Activated CD4-positive, alpha-beta T cell treated with anti-CD3 and anti-CD28 coated beads, Interleukin-2, amount 10 ng/mL, durations not matched to agents 7 days and 5 days (primary cell): ENCODE results near the gene PEX7. TPM values are rescaled to one million over a fixed set of nuclear protein-coding genes. Genes with fewer than 3 reads are reported as not detected.
A peak's percentile ranks its signal among the peaks of the same experiment; 100 is the strongest.
"Not testable (repeated sequence)": the region's sequence is repeated elsewhere in the genome, so short reads cannot be mapped to it uniquely, and the experiment has no call there.

Experiments used
- CTCF ChIA-PET: fragments of 350-600 bp; sonication (Branson Sonifier 250); formaldehyde crosslinking; loops from one replicate; lab custom pipeline; 2021; ENCODE audit warnings: antibody characterized with exemption; lab: Charles Lee
- POLR2A ChIA-PET: fragments of 350-600 bp; sonication (Branson Sonifier 250); formaldehyde crosslinking; loops from one replicate; lab custom pipeline; 2021; ENCODE audit warnings: antibody characterized with exemption; lab: Charles Lee
- DNase-seq: peaks from one replicate; pipeline ENCODE4 v3.0.0-alpha.2; 2020
- H3K27ac Mint-ChIP-seq: one replicate; pipeline ENCODE4 v1.8.0; 2021; ENCODE audit warnings: mild to moderate bottlenecking, moderate library complexity, mixed read lengths
- H3K27me3 Mint-ChIP-seq: one replicate; pipeline ENCODE4 v1.8.0; 2021; ENCODE audit warnings: mixed read lengths
- H3K36me3 Mint-ChIP-seq: one replicate; pipeline ENCODE4 v1.8.0; 2021; ENCODE audit warnings: low read depth, mixed read lengths
- H3K4me1 Mint-ChIP-seq: one replicate; pipeline ENCODE4 v1.8.0; 2021; ENCODE audit warnings: mixed read lengths
- H3K4me3 Mint-ChIP-seq: one replicate; pipeline ENCODE4 v1.8.0; 2021; ENCODE audit warnings: mild to moderate bottlenecking, moderate library complexity, mixed read lengths
- H3K9me3 Mint-ChIP-seq: one replicate; pipeline ENCODE4 v1.8.0; 2021; ENCODE audit warnings: mixed read lengths
- total RNA-seq, 2 experiments: library from RNA; stranded (reverse); gene quantifications; one replicate each; pipeline ENCODE4 v1.2.3, GENCODE V29; 2021

Gene PEX7
- total RNA-seq, 2 experiments from 2014 or later: 3.4 to 4.1 TPM

- ChIA-PET CTCF (no interaction called here), POLR2A (no interaction called here)
- Mint-ChIP-seq H3K27me3 (peaks cover 13% of the 10 kb centered on the region), H3K36me3 (peaks cover 6% of the 10 kb centered on the region), H3K27ac (no peak overlapping the region), H3K4me3 (no peak overlapping the region), H3K4me1 (peaks cover 21% of the 10 kb centered on the region), H3K9me3 (peaks cover 3% of the 10 kb centered on the region)
- DNase-seq: no peak
These were observed 1.8 kb upstream of the PEX7 start for GRCh38 chr6:136820561-136820960.

GRCh38 chr6:136822046-136822375, 381 bp upstream of the PEX7 start:
- POLR2A ChIA-PET: interaction anchor here (0.5 to 0.6 kb wide), 2 partner anchors 23 to 755 kb away, joined by 3 read pairs; no protein-coding TSS in a partner anchor
- H3K4me1 Mint-ChIP-seq: peaks cover 22% of the 10 kb centered on the region
- no peak for DNase-seq
- H3K27ac Mint-ChIP-seq: peak overlapping the region; percentile 92
- peaks cover 16% of the 10 kb centered on the region for H3K36me3 Mint-ChIP-seq
- CTCF ChIA-PET: interaction anchor here (0.7 to 1.9 kb wide), 2 partner anchors 30 to 228 kb away, joined by 3 to 8 read pairs; partner anchors contain the start of gene MAP3K5
- peaks cover 3% of the 10 kb centered on the region for H3K9me3 Mint-ChIP-seq
- peak overlapping the region; percentile 86 for H3K4me3 Mint-ChIP-seq
- H3K27me3 Mint-ChIP-seq: peaks cover 9% of the 10 kb centered on the region

GRCh38 chr6:136823128-136823660, 802 bp downstream of the PEX7 start:
- H3K36me3 Mint-ChIP-seq: peaks cover 22% of the 10 kb centered on the region
- H3K27me3 Mint-ChIP-seq: peaks cover 2% of the 10 kb centered on the region
- DNase-seq: peak; percentile 7
- ChIA-PET CTCF (interaction anchor here (0.9 to 1.9 kb wide), 5 partner anchors 9 to 179 kb away, joined by 3 to 8 read pairs (median 4); partner anchors contain the start of gene MAP3K5), POLR2A (no interaction called here)
- H3K4me3 Mint-ChIP-seq: peak overlapping the region; percentile 86
- H3K27ac Mint-ChIP-seq: peak overlapping the region; percentile 86
- H3K4me1 Mint-ChIP-seq: peaks cover 24% of the 10 kb centered on the region
- H3K9me3 Mint-ChIP-seq: peaks cover 3% of the 10 kb centered on the region

GRCh38 chr6:136826216-136826615, 3.8 kb downstream of the PEX7 start:
- Mint-ChIP-seq H3K27me3 (no peaks in the 10 kb centered on the region), H3K27ac (no peak overlapping the region), H3K36me3 (peaks cover 41% of the 10 kb centered on the region), H3K9me3 (peaks cover 8% of the 10 kb centered on the region), H3K4me3 (no peak overlapping the region), H3K4me1 (peaks cover 27% of the 10 kb centered on the region)
- no peak for DNase-seq
- CTCF ChIA-PET: interaction anchor here (1.4 to 1.5 kb wide), 2 partner anchors 16 to 34 kb away, joined by 4 to 5 read pairs; partner anchors contain the start of gene MAP3K5
- POLR2A ChIA-PET: no interaction called here

- no peak for DNase-seq
- no peak overlapping the region for H3K4me3 Mint-ChIP-seq
- no peak overlapping the region for H3K27ac Mint-ChIP-seq
These were observed 9.6 kb downstream of the PEX7 start for GRCh38 chr6:136831873-136832562.

GRCh38 chr6:136840276-136841001, 18.0 kb downstream of the PEX7 start:
- H3K4me3 Mint-ChIP-seq: no peak overlapping the region
- peaks cover 3% of the 10 kb centered on the region for H3K36me3 Mint-ChIP-seq
- H3K4me1 Mint-ChIP-seq: no peaks in the 10 kb centered on the region
- no peak overlapping the region for H3K27ac Mint-ChIP-seq
- no peak for DNase-seq
- CTCF ChIA-PET: no interaction called here
- no peaks in the 10 kb centered on the region for H3K27me3 Mint-ChIP-seq
- POLR2A ChIA-PET: no interaction called here
- no peaks in the 10 kb centered on the region for H3K9me3 Mint-ChIP-seq

More at GRCh38 chr6:136831873-136832562, 9.6 kb downstream of the PEX7 start:
- Mint-ChIP-seq H3K4me1 (peaks cover 7% of the 10 kb centered on the region), H3K36me3 (peaks cover 51% of the 10 kb centered on the region), H3K9me3 (peaks cover 27% of the 10 kb centered on the region), H3K27me3 (no peaks in the 10 kb centered on the region)
- POLR2A ChIA-PET: no interaction called here
- CTCF ChIA-PET: interaction anchor here (1.5 kb wide), 1 partner anchor 9 kb away, joined by 4 read pairs; no protein-coding TSS in a partner anchor

- Mint-ChIP-seq H3K4me3 (no peak overlapping the region), H3K27me3 (no peaks in the 10 kb centered on the region), H3K9me3 (no peaks in the 10 kb centered on the region), H3K36me3 (peaks cover 17% of the 10 kb centered on the region), H3K27ac (no peak overlapping the region), H3K4me1 (peaks cover 4% of the 10 kb centered on the region)
- CTCF ChIA-PET: interaction anchor here (1.1 to 2.3 kb wide), 3 partner anchors 13 to 18 kb away, joined by 3 to 5 read pairs (median 3); no protein-coding TSS in a partner anchor
- POLR2A ChIA-PET: no interaction called here
- DNase-seq: no peak
These were observed 20.8 kb downstream of the PEX7 start for GRCh38 chr6:136843210-136843609.

- Mint-ChIP-seq H3K27me3 (no peaks in the 10 kb centered on the region), H3K4me3 (no peak overlapping the region), H3K4me1 (peaks cover 4% of the 10 kb centered on the region), H3K36me3 (peaks cover 37% of the 10 kb centered on the region), H3K27ac (no peak overlapping the region), H3K9me3 (peaks cover 4% of the 10 kb centered on the region)
- CTCF ChIA-PET: interaction anchor here (0.6 to 1.1 kb wide), 3 partner anchors 11 to 201 kb away, joined by 3 to 4 read pairs (median 3); no protein-coding TSS in a partner anchor
- peak; percentile 57 for DNase-seq
- POLR2A ChIA-PET: no interaction called here
These were observed 23.7 kb downstream of the PEX7 start for GRCh38 chr6:136846046-136846445.

GRCh38 chr6:136846477-136846876, 24.1 kb downstream of the PEX7 start:
- H3K4me3 Mint-ChIP-seq, H3K4me1 Mint-ChIP-seq, H3K9me3 Mint-ChIP-seq, DNase-seq, H3K27ac Mint-ChIP-seq, H3K27me3 Mint-ChIP-seq, POLR2A ChIA-PET: not testable (repeated sequence)
- H3K36me3 Mint-ChIP-seq: peaks cover 34% of the 10 kb centered on the region
- CTCF ChIA-PET: interaction anchor here (1.1 kb wide), 1 partner anchor 11 kb away, joined by 4 read pairs; no protein-coding TSS in a partner anchor

- H3K4me1 Mint-ChIP-seq, H3K27ac Mint-ChIP-seq, H3K9me3 Mint-ChIP-seq, DNase-seq, POLR2A ChIA-PET, CTCF ChIA-PET, H3K27me3 Mint-ChIP-seq, H3K4me3 Mint-ChIP-seq: not testable (repeated sequence)
- peaks cover 42% of the 10 kb centered on the region for H3K36me3 Mint-ChIP-seq
These were observed 27.7 kb downstream of the PEX7 start for GRCh38 chr6:136849979-136850563.

GRCh38 chr6:136859430-136859829, 37.0 kb downstream of the PEX7 start:
- POLR2A ChIA-PET: no interaction called here
- H3K27ac Mint-ChIP-seq: no peak overlapping the region

GRCh38 chr6:136860043-136860442, 37.7 kb downstream of the PEX7 start:
- no peaks in the 10 kb centered on the region for H3K27me3 Mint-ChIP-seq
- DNase-seq: no peak
- no peaks in the 10 kb centered on the region for H3K4me1 Mint-ChIP-seq
- no peaks in the 10 kb centered on the region for H3K36me3 Mint-ChIP-seq
- H3K4me3 Mint-ChIP-seq: no peak overlapping the region
- ChIA-PET CTCF (no interaction called here), POLR2A (no interaction called here)
- no peaks in the 10 kb centered on the region for H3K9me3 Mint-ChIP-seq
- H3K27ac Mint-ChIP-seq: no peak overlapping the region

More at GRCh38 chr6:136859430-136859829, 37.0 kb downstream of the PEX7 start:
- CTCF ChIA-PET: interaction anchor here (0.7 kb wide), 1 partner anchor 1867 kb away, joined by 3 read pairs; no protein-coding TSS in a partner anchor
- Mint-ChIP-seq H3K36me3 (peaks cover under 1% of the 10 kb centered on the region), H3K4me3 (no peak overlapping the region), H3K27me3 (no peaks in the 10 kb centered on the region), H3K4me1 (no peaks in the 10 kb centered on the region), H3K9me3 (no peaks in the 10 kb centered on the region)
- DNase-seq: no peak
